ENCODE measurements around the gene PTPN2. TPM values are rescaled to one million over a fixed set of nuclear protein-coding genes. Genes with fewer than 3 reads are reported as not detected.

Gene PTPN2
- total and polyA plus RNA-seq, 2 of the 4 experiments (the other 2 are of a cell fraction) = 13.2 to 30.6 TPM

GRCh38 chr18:12744103-12744502 lies 139.9 kb downstream of the PTPN2 start:
- no peak overlapping the region for H4K91ac ChIP-seq (ENCODE audit: insufficient read depth, low read depth, low read length)
- H3K4me3 ChIP-seq (ENCODE audit: insufficient read depth, low read depth, low read length) = no peak overlapping the region
- no peak overlapping the region for H3K4me2 ChIP-seq (ENCODE audit: low read depth, low read length)
- H3K56ac ChIP-seq (ENCODE audit: extremely low read depth, insufficient read depth, low read length) = no peak overlapping the region
- WGBS, 2 experiments (ENCODE audit: extremely low coverage in 2 of 2, insufficient read length in 1 of 2) = no CpG with 5 or more reads among the region's 2 CpGs
- no peak overlapping the region for H2AFZ ChIP-seq (replicated peaks; ENCODE audit: low read length, poor library complexity)
- H2BK15ac ChIP-seq (ENCODE audit: low read depth, low read length) = no peak overlapping the region
- H3K9me3 ChIP-seq (ENCODE audit: control insufficient read depth, insufficient read depth, low read length) = no peaks in the 10 kb centered on the region
- H3K9me1 ChIP-seq (ENCODE audit: insufficient read depth, low read length) = peaks cover 2% of the 10 kb centered on the region; the same call in 1 of the 2 replicates
- H2AK9ac ChIP-seq (replicated peaks; ENCODE audit: low read depth, low read length, poor library complexity) = no peak overlapping the region
- H3K27me3 ChIP-seq (ENCODE audit: control insufficient read depth, insufficient read depth, low read length) = no peaks in the 10 kb centered on the region
- H2BK5ac ChIP-seq (ENCODE audit: low read depth, low read length, poor library complexity, severe bottlenecking) = no peak overlapping the region
- H3K4ac ChIP-seq (ENCODE audit: low read depth, low read length) = no peak overlapping the region
- no peak overlapping the region for H3K18ac ChIP-seq (ENCODE audit: low read depth, low read length)
- H3K27ac ChIP-seq (ENCODE audit: insufficient read depth, low read length) = no peak overlapping the region
- H4K8ac ChIP-seq (ENCODE audit: low read depth in 2 of 2, low read length in 2 of 2) = no peak overlapping the region
- no peak overlapping the region for H4K5ac ChIP-seq (ENCODE audit: low read depth, low read length)
- no peak overlapping the region for H2BK120ac ChIP-seq (ENCODE audit: low read depth, low read length)
- no TSS peak for BruUV-seq (replicated peaks)
- in situ Hi-C loops (cut with MboI; ENCODE audit: low sequenced_read_pairs) (loop anchor here (10.0 to 25.0 kb wide), 2 partner anchors 151 to 418 kb away; no protein-coding TSS in a partner anchor), intact Hi-C loops (cut with micrococcal nuclease) (loop anchor here (1.0 to 2.0 kb wide), 3 partner anchors 17 to 190 kb away; no protein-coding TSS in a partner anchor), dilution Hi-C loops (cut with HindIII; ENCODE audit: low sequenced_read_pairs, unreplicated experiment) (no loop called here)
- H2AK5ac ChIP-seq (ENCODE audit: low read depth, low read length) = no peak overlapping the region
- ATAC-seq (ENCODE audit: low read depth) = peak; percentile 76
- peaks cover 6% of the 10 kb centered on the region for H3K4me1 ChIP-seq (ENCODE audit: control insufficient read depth, insufficient read depth, low read length)
- ChIA-PET CTCF (interaction anchor here (0.6 to 2.8 kb wide), 11 partner anchors 9 to 198 kb away, joined by 3 to 23 read pairs (median 3); no protein-coding TSS in a partner anchor), POLR2A (ENCODE audit: unreplicated experiment) (no interaction called here)
- H3K23ac ChIP-seq (ENCODE audit: low read depth, low read length) = no peak overlapping the region
- H2BK20ac ChIP-seq (ENCODE audit: low read depth, low read length) = no peak overlapping the region
- no peaks in the 10 kb centered on the region for H3K79me1 ChIP-seq (ENCODE audit: low read depth in 1 of 2, low read length in 2 of 2)
- no peak overlapping the region for H3K14ac ChIP-seq (replicated peaks; ENCODE audit: low read depth, low read length)
- H3K9ac ChIP-seq (ENCODE audit: low read depth, low read length) = no peak overlapping the region
- H3K36me3 ChIP-seq (ENCODE audit: control insufficient read depth, insufficient read depth, low read length) = no peaks in the 10 kb centered on the region
- H4K20me1 ChIP-seq (ENCODE audit: insufficient read depth, low read length) = no peaks in the 10 kb centered on the region
- peak; percentile 84 for DNase-seq
- no peak for TF ChIP-seq CHD1 (IDR thresholded peaks at IDR 0.05; ENCODE audit: low read depth, low read length)
- TF ChIP-seq POLR2A (IDR thresholded peaks at IDR 0.05; ENCODE audit: low read depth, low read length) = no peak
- peak; percentile 87 for TF ChIP-seq CTCF (conservative IDR thresholded peaks at IDR 0.05; ENCODE audit: low read depth, low read length)
- TF ChIP-seq SMC3 (IDR thresholded peaks at IDR 0.05; ENCODE audit: low read depth, low read length) = peak; percentile 81
- peak; percentile 88 for TF ChIP-seq RAD21 (IDR thresholded peaks at IDR 0.05; ENCODE audit: low read length)
